ENCODE measurements around the gene KRT79. TPM values are rescaled to one million over a fixed set of nuclear protein-coding genes. Genes with fewer than 3 reads are reported as not detected.

The KRT79 gene
- total RNA-seq, 4 donors from 2014 or later = not detected

GRCh38 chr12:52877242-52877641 is 43.1 kb upstream of the KRT79 start:
- TF ChIP-seq POLR2AphosphoS5 (IDR thresholded peaks at IDR 0.05) (no peak), EP300 (IDR thresholded peaks at IDR 0.05) (no peak), CTCF (IDR thresholded peaks at IDR 0.05) (no peak), POLR2A (IDR thresholded peaks at IDR 0.05; ENCODE audit: low read depth) (no peak)
- intact Hi-C loops (cut with DNase I) = loop anchor here (5.0 kb wide), 1 partner anchor 505 kb away; no protein-coding TSS in a partner anchor
- H3K9me3 ChIP-seq = no peaks in the 10 kb centered on the region
- peaks cover 0 to 12% (median 0%) of the 10 kb centered on the region in 4 donors for H3K27me3 ChIP-seq
- peaks cover 20 to 40% (median 33%) of the 10 kb centered on the region in 4 donors for H3K4me1 ChIP-seq
- H3K27ac ChIP-seq (replicated peaks in 1 of 4) = no peak overlapping the region
- WGBS = 87% methylated on average over 3 of the region's 3 CpGs
- DNase-seq (ENCODE audit: extremely low spot score) = no peak
- no peaks in the 10 kb centered on the region for H3K36me3 ChIP-seq
- no peak overlapping the region for H3K4me3 ChIP-seq

GRCh38 chr12:52876372-52876771 is 42.3 kb upstream of the KRT79 start:
- 69% methylated on average over 7 of the region's 7 CpGs for WGBS
- intact Hi-C loops (cut with DNase I) = loop anchor here (5.0 kb wide), 1 partner anchor 504 kb away; no protein-coding TSS in a partner anchor
- Histone ChIP-seq H3K4me3 (no peak overlapping the region), H3K4me1 (peaks cover 25 to 46% (median 40%) of the 10 kb centered on the region in 4 donors), H3K27ac (replicated peaks in 1 of 4) (no peak overlapping the region), H3K27me3 (peaks cover 0 to 5% (median 0%) of the 10 kb centered on the region in 4 donors), H3K9me3 (no peaks in the 10 kb centered on the region), H3K36me3 (no peaks in the 10 kb centered on the region)
- no peak for DNase-seq (ENCODE audit: extremely low spot score)
- TF ChIP-seq CTCF (IDR thresholded peaks at IDR 0.05) (no peak), EP300 (IDR thresholded peaks at IDR 0.05) (no peak), POLR2AphosphoS5 (IDR thresholded peaks at IDR 0.05) (no peak), POLR2A (IDR thresholded peaks at IDR 0.05; ENCODE audit: low read depth) (no peak)

DNA sequence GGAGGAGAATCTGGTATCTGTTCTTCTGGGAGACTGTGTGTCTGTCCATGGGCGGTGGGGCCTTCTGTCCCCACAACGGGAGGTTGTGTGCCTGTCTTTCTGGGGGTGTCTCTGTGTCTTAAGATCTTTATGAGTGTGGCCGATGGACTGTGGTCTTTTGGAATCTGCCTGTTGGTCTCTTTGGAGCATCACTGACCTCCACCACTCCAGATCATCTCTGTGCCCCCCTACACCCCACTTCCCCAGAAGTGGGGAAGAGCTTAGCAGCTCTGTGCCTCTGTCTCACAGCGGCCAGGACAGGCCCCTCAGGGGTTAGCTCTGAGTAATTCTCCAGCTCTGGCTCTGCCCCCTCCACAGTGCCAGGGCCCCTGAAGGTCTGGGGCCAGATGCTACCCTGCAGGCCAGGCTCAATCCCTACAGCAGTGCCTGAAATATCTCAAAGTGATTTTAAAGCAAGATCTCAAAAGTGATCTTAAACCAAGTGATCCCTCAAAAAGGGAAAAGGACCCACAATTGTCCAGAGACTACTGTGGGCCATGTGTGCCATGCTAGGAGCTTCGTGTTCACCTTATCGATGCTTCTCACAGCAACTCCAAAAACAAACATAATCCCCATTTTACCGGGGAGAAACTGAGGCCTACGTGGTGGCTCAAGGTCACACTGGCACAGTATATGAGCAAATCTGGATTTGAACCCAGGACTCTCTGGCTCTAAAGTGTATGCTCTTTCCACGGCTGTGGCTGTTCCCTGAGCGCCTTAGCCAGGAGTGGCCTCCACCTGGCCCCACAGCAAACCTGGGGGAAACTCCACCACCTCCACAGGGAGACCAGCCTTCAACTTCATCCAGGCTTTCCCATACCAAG is 40.7 kb upstream of the KRT79 start:
- 69% methylated on average over 10 of the region's 10 CpGs for WGBS
- Histone ChIP-seq H3K27ac (replicated peaks in 1 of 4) (peak overlapping the region; percentile 61 to 81 (median 72)), H3K9me3 (no peaks in the 10 kb centered on the region), H3K4me3 (peak overlapping the region; percentile 51 to 65 (median 59)), H3K36me3 (no peaks in the 10 kb centered on the region), H3K27me3 (no peaks in the 10 kb centered on the region), H3K4me1 (peaks cover 36 to 55% (median 47%) of the 10 kb centered on the region in 4 donors)
- TF ChIP-seq POLR2AphosphoS5 (IDR thresholded peaks at IDR 0.05) = no peak
- TF ChIP-seq POLR2A (IDR thresholded peaks at IDR 0.05; ENCODE audit: low read depth) = no peak
- TF ChIP-seq CTCF (IDR thresholded peaks at IDR 0.05) = no peak
- TF ChIP-seq EP300 (IDR thresholded peaks at IDR 0.05) = no peak
- intact Hi-C loops (cut with DNase I) = loop anchor here (5.0 kb wide), 1 partner anchor 503 kb away; no protein-coding TSS in a partner anchor
- DNase-seq (ENCODE audit: extremely low spot score) = no peak

DNA sequence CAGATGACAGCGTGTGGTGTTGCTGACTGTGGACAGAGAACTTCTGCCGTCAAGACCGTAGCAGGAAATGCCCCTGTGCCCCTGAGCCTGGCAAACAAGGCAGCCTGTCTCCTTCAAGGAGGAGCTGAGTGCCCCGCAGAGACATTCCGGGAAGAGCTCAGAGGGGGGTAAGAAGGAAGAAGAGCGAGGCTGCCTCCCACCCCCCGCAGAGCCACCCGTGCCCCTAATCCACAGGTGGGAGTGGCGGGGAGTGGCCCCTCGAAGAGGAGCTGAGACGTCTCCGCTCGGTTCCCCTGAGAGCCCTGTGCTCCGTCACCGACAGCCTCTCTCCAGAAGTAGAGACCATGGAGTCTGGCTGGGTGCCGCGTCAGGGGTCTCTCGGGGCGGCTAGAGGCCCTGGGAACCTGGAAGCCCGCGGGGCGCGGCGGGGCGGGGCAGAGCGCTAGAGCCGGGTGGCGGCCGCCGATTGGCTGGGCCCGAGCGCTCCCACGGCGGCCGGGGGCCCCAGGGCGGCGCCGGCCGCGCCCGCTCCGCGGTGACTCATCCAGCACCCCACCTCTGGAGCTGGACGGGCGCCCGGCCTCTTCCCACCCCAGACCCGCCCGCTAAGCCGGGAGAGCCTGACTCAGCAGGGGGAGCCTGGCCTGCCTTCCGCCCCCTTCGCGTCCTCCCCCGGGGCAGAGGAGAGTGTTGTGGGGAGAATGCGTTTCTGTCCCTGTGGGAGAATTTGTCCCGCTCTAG is 39.9 kb upstream of the KRT79 start:
- peak in 1 of 2 donors; percentile 45 for TF ChIP-seq POLR2AphosphoS5 (IDR thresholded peaks at IDR 0.05)
- no peak for TF ChIP-seq EP300 (IDR thresholded peaks at IDR 0.05)
- Histone ChIP-seq H3K36me3 (no peaks in the 10 kb centered on the region), H3K9me3 (no peaks in the 10 kb centered on the region), H3K4me3 (peak overlapping the region; percentile 51 to 65 (median 59)), H3K4me1 (peaks cover 29 to 47% (median 39%) of the 10 kb centered on the region in 4 donors), H3K27ac (replicated peaks in 1 of 4) (peak overlapping the region; percentile 61 to 81 (median 74)), H3K27me3 (no peaks in the 10 kb centered on the region)
- WGBS = 3% methylated on average over 10 of the region's 55 CpGs
- intact Hi-C loops (cut with DNase I) = no loop called here
- peak; percentile 96 for DNase-seq (ENCODE audit: extremely low spot score)

DNA sequence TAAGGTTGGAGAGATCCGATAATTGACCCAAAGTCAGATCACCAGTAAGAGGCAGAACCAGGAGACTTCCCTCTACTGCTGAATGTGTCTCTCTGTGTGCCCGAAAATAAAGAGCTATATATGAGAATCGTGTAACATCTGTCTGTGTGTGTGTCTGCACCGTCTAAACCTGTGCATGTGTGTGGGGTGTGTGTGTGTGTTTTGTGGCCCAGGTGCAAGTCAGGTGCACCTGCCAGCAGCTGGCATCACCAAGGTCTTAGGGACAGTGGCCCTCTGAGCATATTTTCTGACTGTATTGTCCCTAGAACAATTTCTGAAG is 39.4 kb upstream of the KRT79 start:
- Histone ChIP-seq H3K27me3 (no peaks in the 10 kb centered on the region), H3K9me3 (no peaks in the 10 kb centered on the region), H3K36me3 (no peaks in the 10 kb centered on the region), H3K4me3 (peak overlapping the region; percentile 51 to 65 (median 59)), H3K27ac (replicated peaks in 1 of 4) (peak overlapping the region; percentile 61 to 81 (median 74)), H3K4me1 (peaks cover 29 to 43% (median 34%) of the 10 kb centered on the region in 4 donors)
- intact Hi-C loops (cut with DNase I) = no loop called here
- no peak for TF ChIP-seq CTCF (IDR thresholded peaks at IDR 0.05)
- TF ChIP-seq POLR2AphosphoS5 (IDR thresholded peaks at IDR 0.05) = no peak
- no peak for TF ChIP-seq POLR2A (IDR thresholded peaks at IDR 0.05; ENCODE audit: low read depth)
- TF ChIP-seq EP300 (IDR thresholded peaks at IDR 0.05) = no peak
- 71% methylated on average over 4 of the region's 4 CpGs for WGBS
- DNase-seq (ENCODE audit: extremely low spot score) = no peak
